Measurements from ENCODE around the gene INAVA.

- TF ChIP-seq CTCF (IDR thresholded peaks at IDR 0.05; ENCODE audit: low read depth, low read length), result no peak
- TF ChIP-seq EZH2phosphoT487 (IDR thresholded peaks at IDR 0.05; ENCODE audit: low read depth), result no peak
Measured at GRCh38 chr1:200890027-200890426, 4.7 kb upstream of the INAVA start.
